HepG2 (cell line): ENCODE measurements around the gene ZBTB17. TPM values are rescaled to one million over a fixed set of nuclear protein-coding genes. Genes with fewer than 3 reads are reported as not detected.

Experiments
- CCAR2 ChIP-seq: fragments of 200-400 bp; formaldehyde crosslinking; optimal IDR thresholded peaks from 2 replicates; pipeline ENCODE3; 2018; ENCODE audit warnings: low read depth, mild to moderate bottlenecking, low read length, moderate library complexity
- GABPA ChIP-seq, 2 experiments: IDR thresholded peaks; 2 replicates each; pipeline ENCODE4 v1.6.1; 2011 to 2016; ENCODE audit warnings: low read depth in 2 of 2, low read length in 1 of 2, missing biosample characterization in 1 of 2, missing genetic modification characterization in 1 of 2
- POLR2G ChIP-seq: fragments of 200-400 bp; formaldehyde crosslinking; IDR thresholded peaks from 2 replicates; pipeline ENCODE4 v1.6.1; 2018; ENCODE audit warnings: mild to moderate bottlenecking, low read depth, low read length, moderate library complexity
- SMARCE1 ChIP-seq: fragments of 450-650 bp; IDR thresholded peaks from 2 replicates; pipeline ENCODE4 v1.6.1; 2017; ENCODE audit warnings: borderline replicate concordance
- SNAI1 ChIP-seq: sonication (generic); formaldehyde crosslinking; IDR thresholded peaks from 2 replicates; pipeline ENCODE4 v1.5.0; 2020; ENCODE audit warnings: mild to moderate bottlenecking, missing genetic modification reagents, borderline replicate concordance
- TBX2 ChIP-seq: sonication (generic); formaldehyde crosslinking; IDR thresholded peaks from 2 replicates; pipeline ENCODE4 v1.5.0; 2020; ENCODE audit warnings: missing genetic modification reagents, mild to moderate bottlenecking, borderline replicate concordance
- TCF12 ChIP-seq, 2 experiments: fragments of 450-650 bp in 1 of 2; sonication (generic) in 1 of 2; formaldehyde crosslinking in 1 of 2; IDR thresholded peaks; 2 replicates each; pipeline versions ENCODE4 v1.6.1 to v1.8.0; 2017 to 2022; ENCODE audit warnings: antibody characterized with exemption in 1 of 2, mild to moderate bottlenecking in 1 of 2, missing genetic modification reagents in 1 of 2, moderate library complexity in 1 of 2
- ZNF160 ChIP-seq: sonication (generic); formaldehyde crosslinking; IDR thresholded peaks from 2 replicates; pipeline ENCODE4 v1.8.0; 2022; ENCODE audit warnings: mild to moderate bottlenecking, inconsistent platforms, missing genetic modification reagents
- ZNF567 ChIP-seq: sonication (generic); formaldehyde crosslinking; IDR thresholded peaks from 2 replicates; pipeline ENCODE4 v1.8.1; 2023; ENCODE audit warnings: mild to moderate bottlenecking, missing genetic modification reagents, borderline replicate concordance
- ZNF768 ChIP-seq: sonication (generic); formaldehyde crosslinking; IDR thresholded peaks from 2 replicates; pipeline ENCODE4 v1.4.0; 2020; ENCODE audit warnings: missing genetic modification reagents
- polyA plus RNA-seq, 8 experiments: library from polyadenylated mRNA; depleted of rRNA in 3 of 8; stranded (reverse) in 7 of 8; unstranded in 1 of 8; fragments of >200 nt; fragmentation: Illumina TruSeq in 4 of 8; extraction: Trizol in 4 of 8; gene quantifications; 2 replicates each; pipeline versions ENCODE4 v1.2.1 to v1.2.3, GENCODE V29; 2011 to 2016; ENCODE audit warnings: low read depth in 4 of 8, missing spikeins in 1 of 8, mixed read lengths in 1 of 8; ENCODE audit not compliant: insufficient read depth in 1 of 8
- total RNA-seq, 5 experiments: library from RNA; depleted of rRNA; stranded (reverse); fragments of >200 nt; fragmentation: Illumina TruSeq; extraction: Trizol; gene quantifications; 2 replicates each; pipeline ENCODE4 v1.2.3, GENCODE V29; 2016; ENCODE audit warnings: low read depth in 1 of 5
- TF ChIP-seq, protein P1 (sequence below): sonication (generic); formaldehyde crosslinking; IDR thresholded peaks from 2 replicates; pipeline ENCODE4 v1.4.0; 2020; ENCODE audit warnings: missing genetic modification reagents
- TF ChIP-seq, protein P2 (sequence below): sonication (generic); formaldehyde crosslinking; IDR thresholded peaks from 2 replicates; pipeline ENCODE4 v1.4.0; 2020; ENCODE audit warnings: missing genetic modification reagents
- TF ChIP-seq, protein P3 (sequence below): sonication (generic); formaldehyde crosslinking; IDR thresholded peaks from 2 replicates; pipeline ENCODE4 v1.8.1; 2023; ENCODE audit warnings: mild to moderate bottlenecking, moderate library complexity, missing genetic modification reagents
- TF ChIP-seq, protein P4 (sequence below): sonication (generic); formaldehyde crosslinking; IDR thresholded peaks from 2 replicates; pipeline ENCODE4 v1.5.0; 2020; ENCODE audit warnings: missing genetic modification reagents, mild to moderate bottlenecking, borderline replicate concordance
- TF ChIP-seq, protein P5 (sequence below): sonication (generic); formaldehyde crosslinking; IDR thresholded peaks from 2 replicates; pipeline ENCODE4 v1.9.0; 2022; ENCODE audit warnings: missing genetic modification reagents, mild to moderate bottlenecking, borderline replicate concordance

The ZBTB17 gene
- total and polyA plus RNA-seq, 2 of the 13 experiments (the other 11 are each of a cell fraction or from before 2014, with no cell fraction given) = 16.7 to 17.0 TPM

DNA sequence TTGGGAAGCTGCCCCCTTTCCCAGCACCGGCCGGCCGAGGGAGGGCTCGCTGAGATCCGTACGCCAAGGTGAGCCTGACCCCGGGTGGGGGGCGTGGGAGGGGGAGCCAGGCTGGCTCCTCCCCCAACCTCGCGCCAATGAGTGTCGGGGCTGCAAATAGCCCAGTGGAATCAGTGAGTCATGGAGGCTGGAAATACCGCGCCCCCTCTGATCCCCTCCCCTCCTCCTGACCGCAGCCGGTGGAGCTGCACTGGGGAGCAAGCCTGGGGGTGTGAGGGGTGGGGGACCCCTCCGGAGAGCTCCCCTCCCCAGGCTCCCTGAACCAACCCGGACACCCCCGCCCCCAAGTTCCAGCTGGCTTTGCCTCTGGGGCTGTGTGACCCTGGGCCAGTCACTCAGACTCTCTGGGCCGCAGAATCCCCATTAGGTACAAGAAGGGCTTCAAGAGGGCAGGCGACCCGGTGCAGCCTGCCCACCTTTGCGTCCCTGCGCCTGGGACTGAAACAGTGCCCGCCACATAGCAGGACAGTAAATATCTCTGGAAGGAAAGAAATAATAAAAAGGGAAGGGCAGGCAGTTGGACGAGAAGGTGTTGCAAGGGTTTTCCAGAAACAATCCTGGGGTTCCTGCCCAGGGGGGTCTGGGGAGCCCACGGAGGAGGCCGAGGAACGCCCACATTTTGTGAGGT lies 37.5 kb upstream of the ZBTB17 start (continued):
- TF ChIP-seq SMARCE1 (no peak), ZNF567 (no peak), TBX2 (peak; percentile 42; the same call in 1 of the 2 replicates), ZNF768 (CRISPR knock-in tag) (peak; percentile 98), ZNF160 (CRISPR knock-in tag) (no peak), POLR2G (no peak; the same call in 1 of the 2 replicates), SNAI1 (CRISPR knock-in tag) (no peak), TCF12 (IDR thresholded peaks at IDR 0.05) (no peak), TCF12 (CRISPR knock-in tag; IDR thresholded peaks at IDR 0.05) (no peak), GABPA (IDR thresholded peaks at IDR 0.05; ENCODE audit: low read depth, low read length) (no peak), GABPA (CRISPR knock-in tag; IDR thresholded peaks at IDR 0.05; ENCODE audit: low read depth) (no peak), CCAR2 (no peak)
- TF ChIP-seq, protein P1, sequence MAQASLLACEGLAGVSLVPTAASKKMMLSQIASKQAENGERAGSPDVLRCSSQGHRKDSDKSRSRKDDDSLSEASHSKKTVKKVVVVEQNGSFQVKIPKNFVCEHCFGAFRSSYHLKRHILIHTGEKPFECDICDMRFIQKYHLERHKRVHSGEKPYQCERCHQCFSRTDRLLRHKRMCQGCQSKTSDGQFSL = no peak
- TF ChIP-seq, protein P2, sequence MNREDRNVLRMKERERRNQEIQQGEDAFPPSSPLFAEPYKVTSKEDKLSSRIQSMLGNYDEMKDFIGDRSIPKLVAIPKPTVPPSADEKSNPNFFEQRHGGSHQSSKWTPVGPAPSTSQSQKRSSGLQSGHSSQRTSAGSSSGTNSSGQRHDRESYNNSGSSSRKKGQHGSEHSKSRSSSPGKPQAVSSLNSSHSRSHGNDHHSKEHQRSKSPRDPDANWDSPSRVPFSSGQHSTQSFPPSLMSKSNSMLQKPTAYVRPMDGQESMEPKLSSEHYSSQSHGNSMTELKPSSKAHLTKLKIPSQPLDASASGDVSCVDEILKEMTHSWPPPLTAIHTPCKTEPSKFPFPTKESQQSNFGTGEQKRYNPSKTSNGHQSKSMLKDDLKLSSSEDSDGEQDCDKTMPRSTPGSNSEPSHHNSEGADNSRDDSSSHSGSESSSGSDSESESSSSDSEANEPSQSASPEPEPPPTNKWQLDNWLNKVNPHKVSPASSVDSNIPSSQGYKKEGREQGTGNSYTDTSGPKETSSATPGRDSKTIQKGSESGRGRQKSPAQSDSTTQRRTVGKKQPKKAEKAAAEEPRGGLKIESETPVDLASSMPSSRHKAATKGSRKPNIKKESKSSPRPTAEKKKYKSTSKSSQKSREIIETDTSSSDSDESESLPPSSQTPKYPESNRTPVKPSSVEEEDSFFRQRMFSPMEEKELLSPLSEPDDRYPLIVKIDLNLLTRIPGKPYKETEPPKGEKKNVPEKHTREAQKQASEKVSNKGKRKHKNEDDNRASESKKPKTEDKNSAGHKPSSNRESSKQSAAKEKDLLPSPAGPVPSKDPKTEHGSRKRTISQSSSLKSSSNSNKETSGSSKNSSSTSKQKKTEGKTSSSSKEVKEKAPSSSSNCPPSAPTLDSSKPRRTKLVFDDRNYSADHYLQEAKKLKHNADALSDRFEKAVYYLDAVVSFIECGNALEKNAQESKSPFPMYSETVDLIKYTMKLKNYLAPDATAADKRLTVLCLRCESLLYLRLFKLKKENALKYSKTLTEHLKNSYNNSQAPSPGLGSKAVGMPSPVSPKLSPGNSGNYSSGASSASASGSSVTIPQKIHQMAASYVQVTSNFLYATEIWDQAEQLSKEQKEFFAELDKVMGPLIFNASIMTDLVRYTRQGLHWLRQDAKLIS = no peak
- TF ChIP-seq, protein P3, sequence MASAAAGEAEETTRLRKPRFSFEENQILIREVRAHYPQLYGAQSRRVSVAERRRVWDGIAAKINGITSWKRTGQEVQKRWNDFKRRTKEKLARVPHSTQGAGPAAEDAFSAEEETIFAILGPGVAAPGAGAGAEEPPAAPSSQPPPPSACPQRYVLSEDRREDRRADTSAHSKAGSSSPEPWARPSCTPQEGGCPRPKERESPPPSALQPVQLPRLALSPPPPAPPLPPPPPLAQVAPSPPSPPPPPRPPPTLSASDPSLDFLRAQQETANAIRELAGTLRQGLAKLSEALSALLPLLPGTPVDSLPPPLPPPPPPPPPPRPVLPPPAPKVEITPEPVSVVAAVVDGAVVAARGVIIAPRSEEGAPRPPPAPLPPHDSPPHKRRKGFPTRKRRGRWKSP = no peak
- TF ChIP-seq, protein P4, sequence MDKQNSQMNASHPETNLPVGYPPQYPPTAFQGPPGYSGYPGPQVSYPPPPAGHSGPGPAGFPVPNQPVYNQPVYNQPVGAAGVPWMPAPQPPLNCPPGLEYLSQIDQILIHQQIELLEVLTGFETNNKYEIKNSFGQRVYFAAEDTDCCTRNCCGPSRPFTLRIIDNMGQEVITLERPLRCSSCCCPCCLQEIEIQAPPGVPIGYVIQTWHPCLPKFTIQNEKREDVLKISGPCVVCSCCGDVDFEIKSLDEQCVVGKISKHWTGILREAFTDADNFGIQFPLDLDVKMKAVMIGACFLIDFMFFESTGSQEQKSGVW (CRISPR knock-in tag) = no peak
- TF ChIP-seq, protein P5, sequence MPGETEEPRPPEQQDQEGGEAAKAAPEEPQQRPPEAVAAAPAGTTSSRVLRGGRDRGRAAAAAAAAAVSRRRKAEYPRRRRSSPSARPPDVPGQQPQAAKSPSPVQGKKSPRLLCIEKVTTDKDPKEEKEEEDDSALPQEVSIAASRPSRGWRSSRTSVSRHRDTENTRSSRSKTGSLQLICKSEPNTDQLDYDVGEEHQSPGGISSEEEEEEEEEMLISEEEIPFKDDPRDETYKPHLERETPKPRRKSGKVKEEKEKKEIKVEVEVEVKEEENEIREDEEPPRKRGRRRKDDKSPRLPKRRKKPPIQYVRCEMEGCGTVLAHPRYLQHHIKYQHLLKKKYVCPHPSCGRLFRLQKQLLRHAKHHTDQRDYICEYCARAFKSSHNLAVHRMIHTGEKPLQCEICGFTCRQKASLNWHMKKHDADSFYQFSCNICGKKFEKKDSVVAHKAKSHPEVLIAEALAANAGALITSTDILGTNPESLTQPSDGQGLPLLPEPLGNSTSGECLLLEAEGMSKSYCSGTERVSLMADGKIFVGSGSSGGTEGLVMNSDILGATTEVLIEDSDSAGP (CRISPR knock-in tag) = 0 out of 2 replicates have a peak, but pooled peaks have one; percentile 4
